G401.6 (cell line): Measurements from ENCODE around the gene RINL.

Source experiments
- FAIRE-seq: peaks from 2 replicates; lab custom pipeline; 2012; peaks lifted over from hg19 to GRCh38; lab: Jason Lieb, UNC

The RINL gene

GRCh38 chr19:38849147-38849859 lies 28.8 kb downstream of the RINL start:
- FAIRE-seq, result no peak

- no peak for FAIRE-seq
These were observed 29.6 kb downstream of the RINL start for GRCh38 chr19:38848299-38849146.

- FAIRE-seq, result no peak
These were observed 32.0 kb downstream of the RINL start for GRCh38 chr19:38846097-38846496.

GRCh38 chr19:38845374-38846024 lies 32.6 kb downstream of the RINL start:
- no peak for FAIRE-seq

- FAIRE-seq, result no peak
These were observed 33.9 kb downstream of the RINL start for GRCh38 chr19:38844093-38844686.

GRCh38 chr19:38843175-38843758 lies 34.8 kb downstream of the RINL start:
- no peak for FAIRE-seq

- FAIRE-seq, result no peak
These were observed 35.5 kb downstream of the RINL start for GRCh38 chr19:38842439-38843174.

- no peak for FAIRE-seq
These were observed 36.2 kb downstream of the RINL start for GRCh38 chr19:38841787-38842438.

GRCh38 chr19:38841180-38841766 lies 36.8 kb downstream of the RINL start:
- no peak for FAIRE-seq

GRCh38 chr19:38840583-38840968 lies 37.5 kb downstream of the RINL start:
- FAIRE-seq, result no peak

- FAIRE-seq, result no peak
These were observed 38.1 kb downstream of the RINL start for GRCh38 chr19:38839816-38840582.

GRCh38 chr19:38838986-38839761 lies 38.9 kb downstream of the RINL start:
- FAIRE-seq, result no peak

- FAIRE-seq, result peak; percentile 13
These were observed 39.7 kb downstream of the RINL start for GRCh38 chr19:38838208-38838985.

GRCh38 chr19:38837656-38838121 lies 40.4 kb downstream of the RINL start:
- peak; percentile 87 for FAIRE-seq

GRCh38 chr19:38836983-38837626 lies 41.0 kb downstream of the RINL start:
- FAIRE-seq, result no peak

GRCh38 chr19:38836159-38836982 lies 41.7 kb downstream of the RINL start:
- FAIRE-seq, result peak; percentile 61

- FAIRE-seq, result no peak
These were observed 43.5 kb downstream of the RINL start for GRCh38 chr19:38834590-38834989.
